HEK293 (cell line): ENCODE results near the gene AK1.

ENCODE experiments used
- CTCF ChIA-PET: fragments of 350-600 bp; formaldehyde crosslinking; extraction: SDS; loops from one replicate; lab custom pipeline; 2021; ENCODE audit warnings: antibody characterized with exemption; lab: Yijun Ruan, JAX
- POLR2A ChIA-PET: fragments of 300-600 bp; formaldehyde crosslinking; extraction: SDS; loops from one replicate; lab custom pipeline; 2020; ENCODE audit warnings: antibody characterized with exemption, inconsistent platforms; lab: Yijun Ruan, JAX
- H3K27ac ChIP-seq: fragments of 200-500 bp; sonication (Bioruptor generic); 2 replicates; pipeline ENCODE4 v1.5.1; 2014; ENCODE audit warnings: low read depth, low read length, control low read depth, inconsistent platforms; ENCODE audit errors: extremely low read depth
- H3K36me3 ChIP-seq, 2 experiments: fragments of 200-500 bp in 1 of 2; sonication (Bioruptor generic) in 1 of 2; 1 replicate in 1 of 2; 2 replicates in 1 of 2; pipeline ENCODE4 v1.5.1; 2014 to 2017; ENCODE audit warnings: inconsistent platforms in 2 of 2, low read length in 2 of 2; ENCODE audit not compliant: control insufficient read depth in 2 of 2, insufficient read depth in 1 of 2
- H3K4me1 ChIP-seq: fragments of 200-500 bp; sonication (Bioruptor generic); 2 replicates; pipeline ENCODE4 v1.5.1; 2014; ENCODE audit warnings: mild to moderate bottlenecking, low read length, inconsistent platforms; ENCODE audit not compliant: control insufficient read depth, insufficient read depth
- H3K4me3 ChIP-seq: 2 replicates; pipeline ENCODE4 v1.5.1; 2011; ENCODE audit warnings: low read depth, mild to moderate bottlenecking, control low read depth, low read length, moderate library complexity
- H3K9me3 ChIP-seq: fragments of 200-500 bp; sonication (Bioruptor generic); 2 replicates; pipeline ENCODE4 v1.5.1; 2014; ENCODE audit warnings: low read depth, low read length, inconsistent platforms; ENCODE audit not compliant: control insufficient read depth, insufficient read depth
- BCL11A ChIP-seq: fragments of 450-650 bp; formaldehyde crosslinking; IDR thresholded peaks from 2 replicates; pipeline ENCODE4 v1.5.1; 2016; ENCODE audit warnings: low read depth, missing biosample characterization, missing genetic modification characterization
- GLI4 ChIP-seq: fragments of 450-650 bp; formaldehyde crosslinking; IDR thresholded peaks from 2 replicates; pipeline ENCODE4 v1.5.1; 2016; ENCODE audit warnings: missing biosample characterization, missing genetic modification characterization
- GLIS2 ChIP-seq: fragments of 450-650 bp; formaldehyde crosslinking; IDR thresholded peaks from 2 replicates; pipeline ENCODE4 v1.5.1; 2016; ENCODE audit warnings: missing biosample characterization, missing genetic modification characterization
- KLF10 ChIP-seq: fragments of 450-650 bp; IDR thresholded peaks from 2 replicates; pipeline ENCODE4 v1.5.1; 2018; ENCODE audit warnings: missing biosample characterization, mild to moderate bottlenecking, missing genetic modification characterization
- KLF9 ChIP-seq: fragments of 450-650 bp; formaldehyde crosslinking; IDR thresholded peaks from 2 replicates; pipeline ENCODE4 v1.5.1; 2016; ENCODE audit warnings: missing biosample characterization, missing genetic modification characterization, low read depth
- SP2 ChIP-seq: fragments of 450-650 bp; formaldehyde crosslinking; IDR thresholded peaks from 2 replicates; pipeline ENCODE4 v1.5.1; 2016; ENCODE audit warnings: missing biosample characterization, missing genetic modification characterization
- YY1 ChIP-seq: fragments of 450-650 bp; formaldehyde crosslinking; IDR thresholded peaks from 2 replicates; pipeline ENCODE4 v1.5.1; 2018; ENCODE audit warnings: missing biosample characterization, missing genetic modification characterization
- ZFHX2 ChIP-seq: fragments of 450-650 bp; formaldehyde crosslinking; conservative IDR thresholded peaks from 2 replicates; pipeline ENCODE4 v1.5.1; 2016; ENCODE audit warnings: missing biosample characterization, missing genetic modification characterization
- ZNF146 ChIP-seq: fragments of 450-650 bp; formaldehyde crosslinking; IDR thresholded peaks from 2 replicates; pipeline ENCODE4 v1.5.1; 2016; ENCODE audit warnings: missing biosample characterization, missing genetic modification characterization
- ZNF311 ChIP-seq: fragments of 450-650 bp; formaldehyde crosslinking; IDR thresholded peaks from 2 replicates; pipeline ENCODE4 v1.5.1; 2017; ENCODE audit warnings: missing biosample characterization, missing genetic modification characterization, borderline replicate concordance
- ZNF341 ChIP-seq: fragments of 450-650 bp; formaldehyde crosslinking; IDR thresholded peaks from 2 replicates; pipeline ENCODE4; 2016; ENCODE audit warnings: low read depth, missing biosample characterization, missing genetic modification characterization
- ZNF530 ChIP-seq: fragments of 450-650 bp; formaldehyde crosslinking; IDR thresholded peaks from 2 replicates; pipeline ENCODE4 v1.5.1; 2016; ENCODE audit warnings: low read depth, missing biosample characterization, missing genetic modification characterization
- ZNF548 ChIP-seq: fragments of 450-650 bp; formaldehyde crosslinking; IDR thresholded peaks from 2 replicates; pipeline ENCODE4 v1.5.1; 2016; ENCODE audit warnings: missing biosample characterization, missing genetic modification characterization
- ZNF558 ChIP-seq: fragments of 450-650 bp; formaldehyde crosslinking; IDR thresholded peaks from 2 replicates; pipeline ENCODE4 v1.5.1; 2016; ENCODE audit warnings: missing biosample characterization, missing genetic modification characterization
- ZNF76 ChIP-seq: fragments of 450-650 bp; formaldehyde crosslinking; IDR thresholded peaks from 2 replicates; pipeline ENCODE4; 2016; ENCODE audit warnings: low read depth, missing biosample characterization, missing genetic modification characterization, borderline replicate concordance
- ZNF777 ChIP-seq: fragments of 450-650 bp; formaldehyde crosslinking; IDR thresholded peaks from 2 replicates; pipeline ENCODE4 v1.5.1; 2017; ENCODE audit warnings: missing biosample characterization, missing genetic modification characterization, borderline replicate concordance
- ZSCAN23 ChIP-seq: fragments of 450-650 bp; formaldehyde crosslinking; IDR thresholded peaks from 2 replicates; pipeline ENCODE4 v1.5.1; 2016; ENCODE audit warnings: missing biosample characterization, missing genetic modification characterization
- TF ChIP-seq, protein P1 (sequence below): fragments of 450-650 bp; formaldehyde crosslinking; IDR thresholded peaks from 2 replicates; pipeline ENCODE4 v1.5.1; 2016; ENCODE audit warnings: missing biosample characterization, missing genetic modification characterization
- TF ChIP-seq, protein P2 (sequence below): fragments of 450-650 bp; formaldehyde crosslinking; IDR thresholded peaks from 2 replicates; pipeline ENCODE4 v1.5.1; 2017; ENCODE audit warnings: missing biosample characterization, missing genetic modification characterization
- TF ChIP-seq, protein P3 (sequence below): fragments of 450-650 bp; formaldehyde crosslinking; IDR thresholded peaks from 2 replicates; pipeline ENCODE4 v1.5.1; 2016; ENCODE audit warnings: missing biosample characterization, missing genetic modification characterization
- TF ChIP-seq, protein P4 (sequence below): fragments of 450-650 bp; formaldehyde crosslinking; IDR thresholded peaks from 2 replicates; pipeline ENCODE4 v1.5.1; 2016; ENCODE audit warnings: missing biosample characterization, missing genetic modification characterization
- TF ChIP-seq, protein P5 (sequence below): fragments of 450-650 bp; formaldehyde crosslinking; IDR thresholded peaks from 2 replicates; pipeline ENCODE4 v1.5.1; 2017; ENCODE audit warnings: missing biosample characterization, missing genetic modification characterization
- TF ChIP-seq, protein P6 (sequence below): fragments of 450-650 bp; formaldehyde crosslinking; IDR thresholded peaks from 2 replicates; pipeline ENCODE4 v1.5.1; 2016; ENCODE audit warnings: missing biosample characterization, missing genetic modification characterization

Gene AK1

DNA sequence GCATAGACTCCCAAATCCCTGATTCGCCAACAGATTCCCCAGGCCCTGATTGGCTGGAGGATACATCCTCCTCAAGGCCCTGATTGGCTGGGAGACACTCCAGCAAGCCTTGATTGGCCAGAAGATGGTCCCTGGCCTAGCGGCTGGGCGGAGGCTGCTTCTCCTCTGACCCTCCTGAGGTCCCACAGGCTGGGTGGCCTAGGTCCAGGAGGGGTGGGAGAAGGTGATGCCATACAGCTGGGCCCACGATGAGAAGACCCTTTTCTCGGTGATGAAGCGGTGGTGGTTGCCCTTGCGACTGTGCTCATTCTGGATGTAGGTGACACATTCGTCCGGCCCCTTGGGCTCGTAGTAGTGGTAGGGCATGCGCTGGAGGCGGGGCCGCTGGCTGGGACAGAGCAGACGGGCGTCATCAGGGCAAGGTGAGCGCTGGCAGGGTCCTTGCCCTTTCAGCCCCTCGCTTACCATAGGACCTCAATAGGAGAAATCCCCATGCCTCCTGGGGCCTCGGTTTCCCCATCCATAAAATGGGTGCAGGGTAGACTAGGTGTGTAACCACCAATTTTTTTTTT, 9.0 kb upstream of the AK1 start:
- no peaks in the 10 kb centered on the region for H3K9me3 ChIP-seq
- POLR2A ChIA-PET, result interaction anchor here (1.7 kb wide), 1 partner anchor 11 kb away, joined by 6 read pairs; no protein-coding TSS in a partner anchor
- no peaks in the 10 kb centered on the region for H3K4me1 ChIP-seq
- no peak overlapping the region for H3K27ac ChIP-seq
- H3K36me3 ChIP-seq, result peaks cover 7 to 42% of the 10 kb centered on the region in 2 experiments
- TF ChIP-seq GLI4 (no peak), ZNF530 (tag by site-specific recombination) (no peak), YY1 (no peak), BCL11A (tag by site-specific recombination) (no peak), SP2 (tag by site-specific recombination) (peak; percentile 76), KLF10 (tag by site-specific recombination) (no peak), ZNF146 (tag by site-specific recombination) (no peak)
- TF ChIP-seq, protein P1, sequence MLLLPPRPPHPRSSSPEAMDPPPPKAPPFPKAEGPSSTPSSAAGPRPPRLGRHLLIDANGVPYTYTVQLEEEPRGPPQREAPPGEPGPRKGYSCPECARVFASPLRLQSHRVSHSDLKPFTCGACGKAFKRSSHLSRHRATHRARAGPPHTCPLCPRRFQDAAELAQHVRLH (tag by site-specific recombination), result peak; percentile 69; the same call in 1 of the 2 replicates
- no peak overlapping the region for H3K4me3 ChIP-seq
- CTCF ChIA-PET, result no interaction called here

DNA sequence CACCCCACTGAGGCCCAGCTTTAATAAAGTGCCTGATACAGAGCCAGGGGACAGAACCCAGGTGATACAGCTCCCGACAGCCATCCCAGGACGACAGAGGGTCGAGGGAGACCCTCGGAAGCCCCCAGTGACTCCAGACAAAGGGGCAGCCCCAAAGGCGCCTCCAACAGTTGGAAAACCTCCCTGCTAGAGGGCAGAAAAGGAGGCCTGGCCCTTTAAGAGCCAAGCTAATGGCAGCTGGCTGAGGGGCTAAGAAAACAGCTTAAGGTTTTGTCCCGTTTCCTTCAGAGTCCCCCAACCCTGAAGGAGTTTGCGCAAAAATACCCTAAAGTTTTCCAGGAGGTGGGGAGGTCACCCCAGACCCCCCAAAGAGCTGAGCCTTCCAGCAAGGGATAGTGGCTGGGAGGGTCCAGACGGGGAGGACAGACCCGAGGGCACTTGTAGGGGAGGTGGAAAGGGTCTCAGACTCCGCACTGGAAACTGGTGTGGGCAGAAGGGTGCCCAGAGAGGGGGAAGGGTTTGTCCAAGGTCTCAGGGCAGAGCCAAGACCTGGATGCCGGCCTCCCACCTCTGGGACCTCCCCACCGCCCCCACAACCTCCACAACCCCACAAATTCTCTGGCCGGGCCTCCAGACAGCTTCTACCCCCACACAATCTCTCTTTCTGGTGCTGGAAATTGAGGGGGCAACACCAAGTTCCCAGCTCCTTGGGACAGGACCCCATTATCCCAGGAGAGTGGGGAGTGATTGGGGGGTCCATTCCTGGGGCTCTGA, 8.2 kb upstream of the AK1 start:
- POLR2A ChIA-PET, result interaction anchor here (0.6 to 1.2 kb wide), 3 partner anchors 9 to 1915 kb away, joined by 3 to 4 read pairs (median 3); no protein-coding TSS in a partner anchor
- CTCF ChIA-PET, result interaction anchor here (1.3 kb wide), 1 partner anchor 16 kb away, joined by 10 read pairs; no protein-coding TSS in a partner anchor
- Histone ChIP-seq H3K36me3 (peaks cover 4 to 34% of the 10 kb centered on the region in 2 experiments), H3K4me1 (no peaks in the 10 kb centered on the region), H3K9me3 (no peaks in the 10 kb centered on the region), H3K4me3 (no peak overlapping the region), H3K27ac (no peak overlapping the region)
- TF ChIP-seq, protein P2, sequence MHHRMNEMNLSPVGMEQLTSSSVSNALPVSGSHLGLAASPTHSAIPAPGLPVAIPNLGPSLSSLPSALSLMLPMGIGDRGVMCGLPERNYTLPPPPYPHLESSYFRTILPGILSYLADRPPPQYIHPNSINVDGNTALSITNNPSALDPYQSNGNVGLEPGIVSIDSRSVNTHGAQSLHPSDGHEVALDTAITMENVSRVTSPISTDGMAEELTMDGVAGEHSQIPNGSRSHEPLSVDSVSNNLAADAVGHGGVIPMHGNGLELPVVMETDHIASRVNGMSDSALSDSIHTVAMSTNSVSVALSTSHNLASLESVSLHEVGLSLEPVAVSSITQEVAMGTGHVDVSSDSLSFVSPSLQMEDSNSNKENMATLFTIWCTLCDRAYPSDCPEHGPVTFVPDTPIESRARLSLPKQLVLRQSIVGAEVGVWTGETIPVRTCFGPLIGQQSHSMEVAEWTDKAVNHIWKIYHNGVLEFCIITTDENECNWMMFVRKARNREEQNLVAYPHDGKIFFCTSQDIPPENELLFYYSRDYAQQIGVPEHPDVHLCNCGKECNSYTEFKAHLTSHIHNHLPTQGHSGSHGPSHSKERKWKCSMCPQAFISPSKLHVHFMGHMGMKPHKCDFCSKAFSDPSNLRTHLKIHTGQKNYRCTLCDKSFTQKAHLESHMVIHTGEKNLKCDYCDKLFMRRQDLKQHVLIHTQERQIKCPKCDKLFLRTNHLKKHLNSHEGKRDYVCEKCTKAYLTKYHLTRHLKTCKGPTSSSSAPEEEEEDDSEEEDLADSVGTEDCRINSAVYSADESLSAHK (tag by site-specific recombination), result no peak
- TF ChIP-seq ZNF777 (tag by site-specific recombination) (no peak), GLIS2 (tag by site-specific recombination) (peak; percentile 50; the same call in 1 of the 2 replicates), ZFHX2 (tag by site-specific recombination) (peak; percentile 57), ZNF76 (tag by site-specific recombination) (no peak), ZNF311 (tag by site-specific recombination) (no peak), ZNF341 (tag by site-specific recombination) (no peak), ZNF548 (tag by site-specific recombination) (no peak), ZSCAN23 (tag by site-specific recombination) (no peak), ZNF558 (tag by site-specific recombination) (no peak), KLF9 (no peak)
- TF ChIP-seq, protein P3, sequence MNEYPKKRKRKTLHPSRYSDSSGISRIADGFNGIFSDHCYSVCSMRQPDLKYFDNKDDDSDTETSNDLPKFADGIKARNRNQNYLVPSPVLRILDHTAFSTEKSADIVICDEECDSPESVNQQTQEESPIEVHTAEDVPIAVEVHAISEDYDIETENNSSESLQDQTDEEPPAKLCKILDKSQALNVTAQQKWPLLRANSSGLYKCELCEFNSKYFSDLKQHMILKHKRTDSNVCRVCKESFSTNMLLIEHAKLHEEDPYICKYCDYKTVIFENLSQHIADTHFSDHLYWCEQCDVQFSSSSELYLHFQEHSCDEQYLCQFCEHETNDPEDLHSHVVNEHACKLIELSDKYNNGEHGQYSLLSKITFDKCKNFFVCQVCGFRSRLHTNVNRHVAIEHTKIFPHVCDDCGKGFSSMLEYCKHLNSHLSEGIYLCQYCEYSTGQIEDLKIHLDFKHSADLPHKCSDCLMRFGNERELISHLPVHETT, result no peak
- TF ChIP-seq, protein P4, sequence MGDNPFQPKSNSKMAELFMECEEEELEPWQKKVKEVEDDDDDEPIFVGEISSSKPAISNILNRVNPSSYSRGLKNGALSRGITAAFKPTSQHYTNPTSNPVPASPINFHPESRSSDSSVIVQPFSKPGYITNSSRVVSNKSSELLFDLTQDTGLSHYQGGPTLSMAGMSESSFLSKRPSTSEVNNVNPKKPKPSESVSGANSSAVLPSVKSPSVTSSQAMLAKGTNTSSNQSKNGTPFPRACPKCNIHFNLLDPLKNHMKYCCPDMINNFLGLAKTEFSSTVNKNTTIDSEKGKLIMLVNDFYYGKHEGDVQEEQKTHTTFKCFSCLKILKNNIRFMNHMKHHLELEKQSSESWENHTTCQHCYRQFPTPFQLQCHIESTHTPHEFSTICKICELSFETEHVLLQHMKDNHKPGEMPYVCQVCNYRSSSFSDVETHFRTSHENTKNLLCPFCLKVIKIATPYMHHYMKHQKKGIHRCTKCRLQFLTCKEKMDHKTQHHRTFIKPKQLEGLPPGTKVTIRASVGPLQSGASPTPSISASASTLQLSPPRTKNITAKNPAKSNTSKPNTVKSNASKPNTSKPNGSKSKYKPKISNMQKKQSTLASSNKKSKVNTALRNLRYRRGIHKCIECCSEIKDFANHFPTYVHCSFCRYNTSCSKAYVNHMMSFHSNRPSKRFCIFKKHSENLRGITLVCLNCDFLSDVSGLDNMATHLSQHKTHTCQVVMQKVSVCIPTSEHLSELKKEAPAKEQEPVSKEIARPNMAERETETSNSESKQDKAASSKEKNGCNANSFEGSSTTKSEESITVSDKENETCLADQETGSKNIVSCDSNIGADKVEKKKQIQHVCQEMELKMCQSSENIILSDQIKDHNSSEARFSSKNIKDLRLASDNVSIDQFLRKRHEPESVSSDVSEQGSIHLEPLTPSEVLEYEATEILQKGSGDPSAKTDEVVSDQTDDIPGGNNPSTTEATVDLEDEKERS, result no peak
- TF ChIP-seq, protein P5, sequence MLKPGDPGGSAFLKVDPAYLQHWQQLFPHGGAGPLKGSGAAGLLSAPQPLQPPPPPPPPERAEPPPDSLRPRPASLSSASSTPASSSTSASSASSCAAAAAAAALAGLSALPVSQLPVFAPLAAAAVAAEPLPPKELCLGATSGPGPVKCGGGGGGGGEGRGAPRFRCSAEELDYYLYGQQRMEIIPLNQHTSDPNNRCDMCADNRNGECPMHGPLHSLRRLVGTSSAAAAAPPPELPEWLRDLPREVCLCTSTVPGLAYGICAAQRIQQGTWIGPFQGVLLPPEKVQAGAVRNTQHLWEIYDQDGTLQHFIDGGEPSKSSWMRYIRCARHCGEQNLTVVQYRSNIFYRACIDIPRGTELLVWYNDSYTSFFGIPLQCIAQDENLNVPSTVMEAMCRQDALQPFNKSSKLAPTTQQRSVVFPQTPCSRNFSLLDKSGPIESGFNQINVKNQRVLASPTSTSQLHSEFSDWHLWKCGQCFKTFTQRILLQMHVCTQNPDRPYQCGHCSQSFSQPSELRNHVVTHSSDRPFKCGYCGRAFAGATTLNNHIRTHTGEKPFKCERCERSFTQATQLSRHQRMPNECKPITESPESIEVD, result no peak
- TF ChIP-seq, protein P6, sequence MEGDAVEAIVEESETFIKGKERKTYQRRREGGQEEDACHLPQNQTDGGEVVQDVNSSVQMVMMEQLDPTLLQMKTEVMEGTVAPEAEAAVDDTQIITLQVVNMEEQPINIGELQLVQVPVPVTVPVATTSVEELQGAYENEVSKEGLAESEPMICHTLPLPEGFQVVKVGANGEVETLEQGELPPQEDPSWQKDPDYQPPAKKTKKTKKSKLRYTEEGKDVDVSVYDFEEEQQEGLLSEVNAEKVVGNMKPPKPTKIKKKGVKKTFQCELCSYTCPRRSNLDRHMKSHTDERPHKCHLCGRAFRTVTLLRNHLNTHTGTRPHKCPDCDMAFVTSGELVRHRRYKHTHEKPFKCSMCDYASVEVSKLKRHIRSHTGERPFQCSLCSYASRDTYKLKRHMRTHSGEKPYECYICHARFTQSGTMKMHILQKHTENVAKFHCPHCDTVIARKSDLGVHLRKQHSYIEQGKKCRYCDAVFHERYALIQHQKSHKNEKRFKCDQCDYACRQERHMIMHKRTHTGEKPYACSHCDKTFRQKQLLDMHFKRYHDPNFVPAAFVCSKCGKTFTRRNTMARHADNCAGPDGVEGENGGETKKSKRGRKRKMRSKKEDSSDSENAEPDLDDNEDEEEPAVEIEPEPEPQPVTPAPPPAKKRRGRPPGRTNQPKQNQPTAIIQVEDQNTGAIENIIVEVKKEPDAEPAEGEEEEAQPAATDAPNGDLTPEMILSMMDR, result no peak
